Large intestine (tissue), 3 donors: Measurements from ENCODE around the gene KSR1. TPM values are rescaled to one million over a fixed set of nuclear protein-coding genes. Genes with fewer than 3 reads are reported as not detected.
A peak's percentile ranks its signal among the peaks of the same experiment; 100 is the strongest.

ENCODE experiments used
- DNase-seq, 2 donors: peaks; one replicate each; pipeline versions ENCODE4 v3.0.0 to v3.0.0-alpha.2; 2013
- H3K27ac ChIP-seq: one replicate; pipeline ENCODE4 v1.5.1; 2013; ENCODE audit warnings: low read length
- H3K27me3 ChIP-seq: 2 replicates; pipeline ENCODE4 v1.6.1; 2013; ENCODE audit warnings: low read length; ENCODE audit not compliant: control insufficient read depth, insufficient read depth
- H3K36me3 ChIP-seq: 2 replicates; pipeline ENCODE4 v1.6.1; 2013; ENCODE audit warnings: low read length; ENCODE audit not compliant: control insufficient read depth, insufficient read depth
- H3K4me1 ChIP-seq: one replicate; pipeline ENCODE4 v1.6.1; 2013; ENCODE audit warnings: low read length; ENCODE audit not compliant: control insufficient read depth, insufficient read depth
- H3K4me3 ChIP-seq: one replicate; pipeline ENCODE4 v1.5.1; 2013; ENCODE audit warnings: low read length
- H3K9me3 ChIP-seq: one replicate; pipeline ENCODE4 v1.6.1; 2013; ENCODE audit warnings: mild to moderate bottlenecking, low read depth, low read length, moderate library complexity; ENCODE audit not compliant: control insufficient read depth
- WGBS: methylation state at CpG from one replicate; pipeline ENCODE4 v1.1.5; 2013; ENCODE audit warnings: low lambda C conversion rate; ENCODE audit not compliant: insufficient coverage; 5-methylcytosine and 5-hydroxymethylcytosine counted together
- polyA plus RNA-seq: library from polyadenylated mRNA; unstranded; fragments of 120-200 nt; gene quantifications from one replicate; pipeline ENCODE4 v1.2.1, GENCODE V29; 2013

Gene KSR1
- polyA plus RNA-seq, 1 donor = 65.0 TPM

DNA sequence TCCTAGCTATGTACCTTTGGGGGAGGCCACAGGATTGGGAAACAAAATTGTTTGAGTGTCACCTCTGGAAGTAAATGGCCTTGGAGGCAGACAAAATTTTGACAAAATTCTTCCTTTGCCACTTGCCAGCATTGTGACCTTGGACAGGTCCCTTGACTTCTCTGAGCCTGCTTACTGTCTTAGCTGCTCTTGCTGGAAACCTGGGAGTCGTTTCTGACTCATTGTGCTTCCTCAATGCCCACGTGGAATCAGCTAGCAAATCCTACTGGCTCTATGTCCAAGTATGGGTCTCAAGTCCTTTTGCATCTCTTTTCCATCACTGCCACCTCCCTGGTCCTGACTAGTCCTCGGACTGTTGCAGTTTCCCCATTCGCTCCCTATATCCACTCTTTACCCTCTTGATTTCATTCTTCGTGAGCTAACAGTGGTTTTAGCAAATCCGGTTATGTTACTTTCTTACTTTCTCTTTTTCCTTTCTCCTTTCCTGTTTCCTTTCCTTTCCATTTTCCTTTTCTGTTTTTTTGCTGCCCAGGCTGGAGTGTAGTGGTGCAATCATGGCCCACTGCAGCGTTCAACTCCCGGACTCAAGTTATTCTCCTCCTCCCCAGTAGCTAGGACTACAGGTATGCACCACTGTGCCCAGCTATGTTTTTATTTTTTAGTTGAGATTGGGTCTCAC is 106.7 kb downstream of the KSR1 start:
- H3K9me3 ChIP-seq = no peaks in the 10 kb centered on the region
- 98% methylated on average over 4 of the region's 8 CpGs for WGBS
- no peak overlapping the region for H3K4me3 ChIP-seq
- no peak for DNase-seq
- H3K4me1 ChIP-seq = peaks cover 37% of the 10 kb centered on the region
- peaks cover 7% of the 10 kb centered on the region for H3K36me3 ChIP-seq
- H3K27me3 ChIP-seq = no peaks in the 10 kb centered on the region
- no peak overlapping the region for H3K27ac ChIP-seq

DNA sequence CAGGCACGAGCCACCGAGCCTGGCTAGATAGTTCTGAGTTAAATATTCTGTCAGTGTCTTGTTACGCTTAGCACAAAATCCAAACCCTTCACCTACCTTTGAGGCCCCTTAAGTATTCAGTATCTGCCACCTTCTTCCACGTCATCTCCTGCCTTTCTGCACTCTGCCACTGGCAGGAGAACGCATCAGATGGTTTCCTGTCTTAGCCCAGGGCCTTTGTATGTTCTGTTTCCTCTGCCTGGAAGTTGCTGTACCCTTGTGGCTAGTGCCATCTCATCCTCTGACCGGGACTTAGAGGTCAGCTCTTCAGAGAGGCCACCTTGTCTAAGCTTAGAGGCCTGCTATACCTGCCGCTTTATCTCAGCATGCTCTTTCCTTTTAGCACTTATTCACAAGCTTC is 107.3 kb downstream of the KSR1 start:
- peaks cover 4% of the 10 kb centered on the region for H3K36me3 ChIP-seq
- peaks cover 37% of the 10 kb centered on the region for H3K4me1 ChIP-seq
- H3K27ac ChIP-seq = no peak overlapping the region
- DNase-seq = no peak
- 100% methylated on average over 1 of the region's 7 CpGs for WGBS
- H3K27me3 ChIP-seq = no peaks in the 10 kb centered on the region
- no peak overlapping the region for H3K4me3 ChIP-seq
- H3K9me3 ChIP-seq = no peaks in the 10 kb centered on the region

GRCh38 chr17:27564463-27564862 is 108.2 kb downstream of the KSR1 start:
- Histone ChIP-seq H3K9me3 (no peaks in the 10 kb centered on the region), H3K4me1 (peaks cover 33% of the 10 kb centered on the region), H3K27ac (no peak overlapping the region), H3K4me3 (no peak overlapping the region), H3K27me3 (no peaks in the 10 kb centered on the region), H3K36me3 (peaks cover 4% of the 10 kb centered on the region)
- no CpG with 5 or more reads among the region's 2 CpGs for WGBS
- no peak for DNase-seq

DNA sequence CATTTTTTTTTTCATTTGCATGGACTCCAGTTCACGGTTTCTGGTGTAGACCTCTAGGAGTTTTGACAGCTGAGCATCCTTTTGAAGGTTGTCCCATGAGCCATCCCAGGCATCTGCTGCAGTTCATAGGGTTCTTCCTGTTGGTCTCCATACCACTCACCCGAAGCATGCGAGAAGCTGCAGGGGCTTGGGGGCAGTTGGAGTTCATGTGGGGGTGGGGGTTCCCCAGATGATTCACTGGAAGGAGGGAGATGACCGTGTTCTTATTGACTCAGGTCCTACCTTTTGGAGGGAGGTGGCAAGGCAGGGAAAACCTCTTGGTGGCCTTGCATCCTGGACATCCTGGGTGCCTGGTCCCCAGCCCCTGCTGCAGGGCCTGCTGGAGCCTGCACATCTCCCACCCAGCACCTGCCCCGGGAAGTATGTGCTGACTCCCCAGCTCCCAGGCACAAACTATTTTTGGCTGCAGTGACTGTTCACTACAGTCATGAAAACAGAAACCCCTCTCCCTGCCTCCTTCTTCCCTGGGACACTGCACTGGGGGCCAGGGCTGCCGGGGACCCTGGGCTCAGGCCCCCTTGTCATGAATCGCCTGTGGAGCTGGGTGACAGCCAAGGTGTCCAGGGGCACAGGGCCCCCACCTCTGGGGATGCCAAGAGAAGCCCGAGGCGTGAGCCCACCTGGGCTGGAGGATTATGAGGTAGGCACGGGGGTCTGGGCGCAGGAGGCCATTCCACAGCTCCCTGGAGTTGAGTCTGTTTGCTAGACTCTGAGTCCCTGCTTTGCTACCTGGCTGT is 109.8 kb downstream of the KSR1 start:
- Histone ChIP-seq H3K27me3 (no peaks in the 10 kb centered on the region), H3K27ac (peak overlapping the region; percentile 65), H3K9me3 (no peaks in the 10 kb centered on the region), H3K36me3 (peaks cover 4% of the 10 kb centered on the region), H3K4me3 (no peak overlapping the region), H3K4me1 (peaks cover 33% of the 10 kb centered on the region)
- DNase-seq = no peak
- no CpG with 5 or more reads among the region's 11 CpGs for WGBS

GRCh38 chr17:27566671-27567562 is 110.7 kb downstream of the KSR1 start:
- no peaks in the 10 kb centered on the region for H3K36me3 ChIP-seq
- peaks cover 37% of the 10 kb centered on the region for H3K4me1 ChIP-seq
- no peak overlapping the region for H3K4me3 ChIP-seq
- DNase-seq = peak in 1 of 2 donors; percentile 44
- no peaks in the 10 kb centered on the region for H3K9me3 ChIP-seq
- no CpG with 5 or more reads among the region's 14 CpGs for WGBS
- H3K27ac ChIP-seq = peak overlapping the region; percentile 65
- no peaks in the 10 kb centered on the region for H3K27me3 ChIP-seq

- no CpG with 5 or more reads among the region's 5 CpGs for WGBS
- Histone ChIP-seq H3K4me1 (peaks cover 37% of the 10 kb centered on the region), H3K9me3 (no peaks in the 10 kb centered on the region), H3K36me3 (no peaks in the 10 kb centered on the region), H3K27me3 (no peaks in the 10 kb centered on the region), H3K4me3 (no peak overlapping the region), H3K27ac (peak overlapping the region; percentile 65)
- peak; percentile 54 to 72 for DNase-seq
Observed at GRCh38 chr17:27567563-27567859, 111.3 kb downstream of the KSR1 start.

GRCh38 chr17:27568216-27568615 is 112.0 kb downstream of the KSR1 start:
- WGBS = no CpG with 5 or more reads among the region's 9 CpGs
- no peaks in the 10 kb centered on the region for H3K9me3 ChIP-seq
- DNase-seq = no peak
- H3K4me3 ChIP-seq = no peak overlapping the region
- no peaks in the 10 kb centered on the region for H3K27me3 ChIP-seq
- peak overlapping the region; percentile 65 for H3K27ac ChIP-seq
- no peaks in the 10 kb centered on the region for H3K36me3 ChIP-seq
- peaks cover 37% of the 10 kb centered on the region for H3K4me1 ChIP-seq

DNA sequence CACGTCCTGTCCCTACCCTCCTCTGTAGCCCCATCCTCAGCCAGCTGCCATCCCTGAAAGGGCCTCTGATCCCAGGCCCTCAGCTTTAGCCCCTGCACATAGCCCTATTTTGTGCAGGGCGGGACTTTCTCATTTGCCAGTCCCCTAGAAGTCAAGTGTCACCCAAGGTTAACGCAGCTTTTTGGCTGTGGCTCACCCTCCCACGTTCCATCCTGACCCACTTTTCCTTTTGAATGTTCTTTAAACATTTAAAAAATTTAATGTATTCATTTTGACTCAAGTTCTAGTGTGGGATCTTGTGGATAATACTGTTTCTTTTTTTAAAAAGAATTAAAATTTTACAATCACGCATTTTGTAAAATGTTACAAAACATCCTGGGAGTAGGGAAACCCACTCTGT is 112.6 kb downstream of the KSR1 start:
- Histone ChIP-seq H3K4me1 (peaks cover 37% of the 10 kb centered on the region), H3K36me3 (no peaks in the 10 kb centered on the region)
- no CpG with 5 or more reads among the region's 5 CpGs for WGBS

GRCh38 chr17:27569257-27569722 is 113.0 kb downstream of the KSR1 start:
- WGBS = 100% methylated on average over 1 of the region's 6 CpGs
- Histone ChIP-seq H3K4me1 (peaks cover 39% of the 10 kb centered on the region), H3K36me3 (no peaks in the 10 kb centered on the region), H3K27ac (peak overlapping the region; percentile 82), H3K27me3 (no peaks in the 10 kb centered on the region), H3K4me3 (no peak overlapping the region), H3K9me3 (no peaks in the 10 kb centered on the region)
- DNase-seq = peak in 1 of 2 donors; percentile 46

More for the DNA sequence above, 112.6 kb downstream of the KSR1 start:
- no peaks in the 10 kb centered on the region for H3K9me3 ChIP-seq
- no peak for DNase-seq
- H3K27me3 ChIP-seq = no peaks in the 10 kb centered on the region
- no peak overlapping the region for H3K4me3 ChIP-seq
- H3K27ac ChIP-seq = peak overlapping the region; percentile 82

DNA sequence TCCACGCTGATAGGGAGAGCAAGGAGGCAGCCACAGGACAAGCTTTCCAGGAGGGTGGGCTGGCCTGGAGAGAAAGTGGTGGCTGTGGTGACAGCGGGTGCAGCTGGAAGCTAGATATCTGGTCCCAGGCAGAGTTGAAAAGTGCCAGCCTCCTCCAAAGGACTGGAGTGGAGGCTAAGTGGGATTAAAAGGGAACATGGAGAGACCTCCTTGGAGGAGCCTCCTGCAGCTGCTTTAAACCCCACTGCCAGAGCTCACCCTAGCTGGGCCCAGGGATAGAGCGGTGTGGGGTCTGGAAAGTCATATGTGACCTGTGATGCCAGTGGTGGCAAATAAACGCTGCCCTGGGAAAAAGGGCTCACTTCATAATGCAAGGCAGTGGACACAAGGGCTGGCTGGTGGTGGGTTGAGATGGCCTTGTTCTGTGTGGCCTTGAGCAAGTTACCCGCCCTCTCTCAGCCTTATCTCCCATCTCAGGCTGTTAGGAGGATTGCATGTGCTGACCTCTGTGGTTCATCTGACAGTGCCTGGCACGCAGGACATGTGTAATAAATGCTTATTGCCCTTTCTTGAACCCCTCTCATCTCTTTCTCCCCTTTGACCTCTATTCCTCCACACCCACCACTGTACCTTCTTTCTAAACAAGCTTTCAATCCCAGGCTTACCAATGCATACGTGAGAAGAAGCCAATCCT is 113.8 kb downstream of the KSR1 start:
- Histone ChIP-seq H3K36me3 (no peaks in the 10 kb centered on the region), H3K9me3 (no peaks in the 10 kb centered on the region), H3K27ac (peak overlapping the region; percentile 82), H3K27me3 (no peaks in the 10 kb centered on the region), H3K4me1 (peaks cover 40% of the 10 kb centered on the region), H3K4me3 (no peak overlapping the region)
- no CpG with 5 or more reads among the region's 7 CpGs for WGBS
- peak; percentile 65 to 73 for DNase-seq
